HepG2 (cell line): ENCODE data around the gene HCFC1R1. TPM values are rescaled to one million over a fixed set of nuclear protein-coding genes. Genes with fewer than 3 reads are reported as not detected.

Experiments
- BCLAF1 ChIP-seq: fragments of 450-650 bp; IDR thresholded peaks from 2 replicates; pipeline ENCODE4 v1.6.1; 2017; ENCODE audit warnings: mild to moderate bottlenecking
- CAMTA2 ChIP-seq: sonication (generic); formaldehyde crosslinking; IDR thresholded peaks from 2 replicates; pipeline ENCODE4 v1.4.0; 2020; ENCODE audit warnings: mild to moderate bottlenecking, missing genetic modification reagents, borderline replicate concordance
- CBFB ChIP-seq: sonication (generic); formaldehyde crosslinking; IDR thresholded peaks from 2 replicates; pipeline ENCODE4 v1.4.0; 2020; ENCODE audit warnings: missing genetic modification reagents
- CREB1 ChIP-seq, 2 experiments: fragments of 450-650 bp in 1 of 2; IDR thresholded peaks; 2 replicates each; pipeline ENCODE4 v1.6.1; 2016 to 2017; ENCODE audit warnings: control low read depth in 1 of 2, mild to moderate bottlenecking in 1 of 2, missing compliant biosample characterization in 1 of 2, missing genetic modification characterization in 1 of 2
- FOXM1 ChIP-seq: sonication (generic); formaldehyde crosslinking; IDR thresholded peaks from 2 replicates; pipeline ENCODE4 v1.5.0; 2020; ENCODE audit warnings: missing genetic modification reagents
- GLI4 ChIP-seq: sonication (generic); formaldehyde crosslinking; IDR thresholded peaks from 2 replicates; pipeline ENCODE4 v1.5.1; 2020; ENCODE audit warnings: missing genetic modification reagents, mild to moderate bottlenecking, moderate library complexity, borderline replicate concordance
- KAT8 ChIP-seq: IDR thresholded peaks from 2 replicates; pipeline ENCODE4 v1.6.1; 2016; ENCODE audit warnings: missing genetic modification reagents, missing compliant biosample characterization
- MAFF ChIP-seq: IDR thresholded peaks from 2 replicates; pipeline ENCODE4 v1.6.1; 2011; ENCODE audit warnings: low read depth, low read length, improper control_type of control experiment
- MAFK ChIP-seq, 2 experiments: IDR thresholded peaks in 1 of 2; conservative IDR thresholded peaks in 1 of 2; 2 replicates each; pipeline ENCODE4 v1.6.1; 2011; ENCODE audit warnings: improper control_type of control experiment in 2 of 2, low read length in 2 of 2
- MLLT10 ChIP-seq: sonication (generic); formaldehyde crosslinking; IDR thresholded peaks from 2 replicates; pipeline ENCODE4 v1.4.0; 2020; ENCODE audit warnings: missing genetic modification reagents
- NCOA5 ChIP-seq: sonication (generic); formaldehyde crosslinking; IDR thresholded peaks from 2 replicates; pipeline ENCODE4 v1.4.0; 2020; ENCODE audit warnings: missing genetic modification reagents
- PBX3 ChIP-seq: sonication (generic); formaldehyde crosslinking; IDR thresholded peaks from 2 replicates; pipeline ENCODE4 v1.8.1; 2023; ENCODE audit warnings: missing genetic modification reagents, inconsistent platforms, borderline replicate concordance
- PCBP2 ChIP-seq: fragments of 200-400 bp; formaldehyde crosslinking; optimal IDR thresholded peaks from 2 replicates; pipeline ENCODE3; 2018; ENCODE audit warnings: low read length, low read depth; ENCODE audit not compliant: poor library complexity, severe bottlenecking
- PRPF4 ChIP-seq: fragments of 200-400 bp; formaldehyde crosslinking; IDR thresholded peaks from 2 replicates; pipeline ENCODE4 v1.6.1; 2016; ENCODE audit warnings: low read length, low read depth; ENCODE audit not compliant: poor library complexity, severe bottlenecking
- RELA ChIP-seq: sonication (generic); formaldehyde crosslinking; IDR thresholded peaks from 2 replicates; pipeline ENCODE4 v1.4.0; 2020; ENCODE audit warnings: missing genetic modification reagents
- SP1 ChIP-seq, 2 experiments: fragments of 450-650 bp in 1 of 2; sonication (generic) in 1 of 2; formaldehyde crosslinking in 1 of 2; IDR thresholded peaks; 2 replicates each; pipeline versions ENCODE4 v1.4.0 to v1.6.1; 2016 to 2020; ENCODE audit warnings: missing genetic modification reagents in 1 of 2
- TAF15 ChIP-seq: fragments of 200-400 bp; formaldehyde crosslinking; IDR thresholded peaks from one replicate; pipeline ENCODE4 v1.6.1; 2018; ENCODE audit warnings: mild to moderate bottlenecking, low read depth, low read length; ENCODE audit not compliant: poor library complexity, severe bottlenecking
- TARDBP ChIP-seq: sonication (generic); formaldehyde crosslinking; IDR thresholded peaks from 2 replicates; pipeline ENCODE4 v1.8.0; 2022; ENCODE audit warnings: mild to moderate bottlenecking, missing genetic modification reagents
- TCF7 ChIP-seq: sonication (generic); IDR thresholded peaks from 2 replicates; pipeline ENCODE4 v1.6.1; 2016; ENCODE audit warnings: antibody characterized with exemption, low read depth
- TOPORS ChIP-seq: sonication (generic); formaldehyde crosslinking; IDR thresholded peaks from 2 replicates; pipeline ENCODE4 v1.8.0; 2023; ENCODE audit warnings: mild to moderate bottlenecking, missing genetic modification reagents
- YEATS2 ChIP-seq: sonication (generic); formaldehyde crosslinking; IDR thresholded peaks from 2 replicates; pipeline ENCODE4 v1.4.0; 2020; ENCODE audit warnings: missing genetic modification reagents, borderline replicate concordance
- ZNF124 ChIP-seq: sonication (generic); formaldehyde crosslinking; IDR thresholded peaks from 2 replicates; pipeline ENCODE4 v1.4.0; 2020; ENCODE audit warnings: missing genetic modification reagents
- ZNF235 ChIP-seq: sonication (generic); formaldehyde crosslinking; IDR thresholded peaks from 2 replicates; pipeline ENCODE4 v1.8.1; 2023; ENCODE audit warnings: mild to moderate bottlenecking, missing genetic modification reagents, borderline replicate concordance
- ZNF3 ChIP-seq: IDR thresholded peaks from 2 replicates; pipeline ENCODE4 v1.7.0; 2017; ENCODE audit warnings: inconsistent platforms
- ZNF430 ChIP-seq: sonication (generic); formaldehyde crosslinking; IDR thresholded peaks from 2 replicates; pipeline ENCODE4 v1.9.0; 2021; ENCODE audit warnings: mild to moderate bottlenecking, missing genetic modification reagents
- ZNF629 ChIP-seq: sonication (generic); formaldehyde crosslinking; conservative IDR thresholded peaks from 2 replicates; pipeline ENCODE4 v1.5.0; 2020; ENCODE audit warnings: missing genetic modification reagents
- ZNF737 ChIP-seq: sonication (generic); formaldehyde crosslinking; IDR thresholded peaks from 2 replicates; pipeline ENCODE4 v1.5.0; 2020; ENCODE audit warnings: missing genetic modification reagents, mild to moderate bottlenecking, borderline replicate concordance
- polyA plus RNA-seq, 8 experiments: library from polyadenylated mRNA; depleted of rRNA in 3 of 8; stranded (reverse) in 7 of 8; unstranded in 1 of 8; fragments of >200 nt; fragmentation: Illumina TruSeq in 4 of 8; extraction: Trizol in 4 of 8; gene quantifications; 2 replicates each; pipeline versions ENCODE4 v1.2.1 to v1.2.3, GENCODE V29; 2011 to 2016; ENCODE audit warnings: low read depth in 4 of 8, missing spikeins in 1 of 8, mixed read lengths in 1 of 8; ENCODE audit not compliant: insufficient read depth in 1 of 8
- total RNA-seq, 5 experiments: library from RNA; depleted of rRNA; stranded (reverse); fragments of >200 nt; fragmentation: Illumina TruSeq; extraction: Trizol; gene quantifications; 2 replicates each; pipeline ENCODE4 v1.2.3, GENCODE V29; 2016; ENCODE audit warnings: low read depth in 1 of 5

The HCFC1R1 gene
- total and polyA plus RNA-seq, 2 of the 13 experiments (the other 11 are each of a cell fraction or from before 2014, with no cell fraction given), result 13.8 to 16.1 TPM

- TF ChIP-seq GLI4 (CRISPR knock-in tag), result no peak; the same call in 1 of the 2 replicates
- no peak for TF ChIP-seq MLLT10 (CRISPR knock-in tag)
- no peak for TF ChIP-seq CAMTA2
- no peak for TF ChIP-seq SP1 (IDR thresholded peaks at IDR 0.05)
- peak; percentile 55; the same call in 1 of the 2 replicates for TF ChIP-seq SP1 (CRISPR knock-in tag; IDR thresholded peaks at IDR 0.05)
- TF ChIP-seq FOXM1 (CRISPR knock-in tag), result no peak
- TF ChIP-seq MAFK (conservative IDR thresholded peaks at IDR 0.05 in 1 of 2, IDR thresholded peaks at IDR 0.05 in 1 of 2; ENCODE audit: low read length in 2 of 2), result no peak
- no peak; the same call in 1 of the 2 replicates for TF ChIP-seq ZNF629 (CRISPR knock-in tag)
- no peak for TF ChIP-seq PCBP2
- TF ChIP-seq KAT8 (CRISPR knock-in tag), result peak; percentile 63
- TF ChIP-seq TARDBP (CRISPR knock-in tag), result peak; percentile 59; the same call in 1 of the 2 replicates
- no peak for TF ChIP-seq ZNF430 (CRISPR knock-in tag)
- TF ChIP-seq ZNF3 (CRISPR knock-in tag), result no peak
- no peak for TF ChIP-seq NCOA5 (CRISPR knock-in tag)
- TF ChIP-seq CBFB (CRISPR knock-in tag), result peak; percentile 45; the same call in 1 of the 2 replicates
- TF ChIP-seq TOPORS (CRISPR knock-in tag), result 0 out of 2 replicates have a peak, but pooled peaks have one; percentile 23
- no peak for TF ChIP-seq PBX3 (CRISPR knock-in tag)
- TF ChIP-seq TCF7, result 0 out of 2 replicates have a peak, but pooled peaks have one; percentile 31
- no peak for TF ChIP-seq PRPF4
- TF ChIP-seq CREB1 (IDR thresholded peaks at IDR 0.05), result peak; percentile 56
- TF ChIP-seq CREB1 (CRISPR knock-in tag; IDR thresholded peaks at IDR 0.05), result no peak
- TF ChIP-seq TAF15, result no peak
- TF ChIP-seq BCLAF1, result no peak
- TF ChIP-seq ZNF124 (CRISPR knock-in tag), result no peak
- TF ChIP-seq MAFF, result no peak
- no peak for TF ChIP-seq ZNF235
- 0 out of 2 replicates have a peak, but pooled peaks have one; percentile 65 for TF ChIP-seq ZNF737 (CRISPR knock-in tag)
- peak; percentile 51; the same call in 1 of the 2 replicates for TF ChIP-seq YEATS2
- TF ChIP-seq RELA (CRISPR knock-in tag), result 0 out of 2 replicates have a peak, but pooled peaks have one; percentile 30
These were observed 2.9 kb downstream of the HCFC1R1 start (continued) for GRCh38 chr16:3020604-3021448.
